ENCODE data around the gene ALX4.

The ALX4 gene

DNA sequence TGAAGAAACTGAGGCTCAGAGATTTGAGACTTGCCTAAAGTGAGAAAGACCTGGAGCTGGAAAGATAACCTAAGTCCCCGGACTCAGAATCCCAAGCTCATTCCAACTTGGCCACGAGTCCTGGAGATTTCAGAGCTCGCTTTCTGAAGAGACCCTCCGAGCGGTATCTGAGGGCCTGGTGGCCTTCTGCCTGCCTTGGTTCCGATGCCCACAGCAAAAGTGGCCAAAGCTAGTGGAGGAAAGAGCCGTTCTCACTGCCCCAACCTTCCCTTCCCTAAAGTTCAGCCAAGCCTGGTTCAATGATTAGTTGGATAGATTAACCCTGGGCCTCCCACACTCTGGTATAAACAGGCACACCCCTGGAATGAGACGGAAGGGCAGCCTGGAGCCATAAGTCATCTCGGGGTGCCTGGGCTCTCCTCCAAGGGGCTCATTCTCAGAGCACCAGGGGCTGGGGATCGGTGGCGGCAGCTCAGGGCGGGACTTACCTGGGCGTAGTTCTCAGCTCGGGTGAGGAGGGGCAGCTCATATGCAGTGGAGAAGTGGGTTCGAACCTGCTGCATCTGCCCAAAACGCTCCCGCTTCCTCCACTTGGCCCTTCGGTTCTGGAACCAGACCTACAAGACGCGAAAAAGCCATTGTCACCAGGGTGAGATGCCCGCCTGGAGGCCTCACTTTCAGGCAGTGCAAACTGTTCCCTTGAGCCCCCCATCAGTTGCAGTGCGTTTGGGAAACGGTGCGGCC, 42.8 kb downstream of the ALX4 start:
- no peak for DNase-seq

DNA sequence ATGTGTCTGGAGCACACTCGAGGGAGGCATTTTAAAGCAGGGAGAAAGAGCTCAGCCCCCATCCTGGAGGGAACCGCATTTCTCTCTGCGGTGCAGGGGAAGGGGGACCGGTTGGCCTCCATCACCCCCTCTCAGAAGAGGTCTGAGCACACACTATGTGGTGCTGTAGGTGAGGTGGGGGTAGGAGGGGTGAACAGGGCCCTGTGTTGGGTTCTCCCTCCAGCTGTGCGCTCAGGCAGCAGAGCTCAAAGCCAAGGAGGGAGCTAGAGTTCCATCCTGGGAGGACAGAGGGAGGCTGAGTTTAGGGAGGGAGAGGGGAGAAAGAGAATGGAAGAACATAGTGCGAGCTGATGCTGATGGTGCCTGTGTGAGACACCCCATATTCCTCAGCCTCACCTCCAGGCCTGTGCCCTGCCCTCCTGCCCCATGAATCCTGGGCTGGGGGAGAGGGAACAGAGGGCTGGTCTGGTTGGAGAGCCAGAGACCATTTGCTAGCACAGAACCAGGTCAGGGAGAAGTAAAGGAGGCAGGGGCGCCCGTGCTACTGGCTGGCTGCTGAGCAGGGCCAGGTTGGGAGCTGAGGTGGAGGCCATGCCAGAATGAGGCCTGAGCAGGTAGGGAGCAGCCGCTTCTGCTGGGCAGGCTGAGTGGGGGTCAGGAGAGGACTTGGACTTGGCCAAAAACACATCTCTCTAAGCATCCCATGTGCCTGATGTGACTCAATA, 43.7 kb downstream of the ALX4 start:
- no peak for DNase-seq

DNA sequence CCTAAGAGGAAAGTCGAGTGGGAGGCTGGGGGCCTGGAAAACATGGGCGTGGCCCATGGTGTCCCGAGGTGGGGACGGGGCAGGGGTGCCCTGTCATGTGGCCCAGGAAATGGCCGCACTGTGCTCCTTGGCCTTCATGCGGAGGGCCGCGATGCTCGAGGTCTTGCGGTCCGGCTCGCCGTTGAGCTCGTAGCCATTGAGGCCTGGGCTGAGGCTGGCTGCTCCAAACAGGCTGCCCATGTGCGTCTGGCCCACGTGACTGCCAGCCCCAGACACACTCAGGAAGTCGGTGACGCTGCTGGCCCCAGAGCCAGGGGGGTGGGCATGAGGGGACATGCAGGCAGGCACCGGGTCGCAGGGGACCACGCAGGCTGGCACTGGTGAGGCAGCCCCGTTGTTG, 45.2 kb downstream of the ALX4 start:
- DNase-seq, result no peak

DNA sequence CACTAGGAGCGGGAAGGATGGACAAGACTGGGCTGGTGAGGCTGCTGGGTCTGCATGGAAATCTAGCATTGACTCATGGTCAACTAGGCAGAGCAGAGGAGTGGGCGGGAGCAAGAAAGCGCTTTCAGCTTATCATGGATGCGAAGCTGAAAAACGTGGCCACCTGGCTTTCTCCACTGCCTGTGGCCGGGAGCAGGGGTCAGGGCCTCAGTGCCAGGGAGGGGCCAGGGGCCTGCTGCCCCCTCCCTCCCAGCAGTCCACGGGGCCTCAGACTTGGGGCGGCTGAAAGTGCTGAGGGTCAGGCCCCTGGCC, 45.5 kb downstream of the ALX4 start:
- no peak for DNase-seq

DNA sequence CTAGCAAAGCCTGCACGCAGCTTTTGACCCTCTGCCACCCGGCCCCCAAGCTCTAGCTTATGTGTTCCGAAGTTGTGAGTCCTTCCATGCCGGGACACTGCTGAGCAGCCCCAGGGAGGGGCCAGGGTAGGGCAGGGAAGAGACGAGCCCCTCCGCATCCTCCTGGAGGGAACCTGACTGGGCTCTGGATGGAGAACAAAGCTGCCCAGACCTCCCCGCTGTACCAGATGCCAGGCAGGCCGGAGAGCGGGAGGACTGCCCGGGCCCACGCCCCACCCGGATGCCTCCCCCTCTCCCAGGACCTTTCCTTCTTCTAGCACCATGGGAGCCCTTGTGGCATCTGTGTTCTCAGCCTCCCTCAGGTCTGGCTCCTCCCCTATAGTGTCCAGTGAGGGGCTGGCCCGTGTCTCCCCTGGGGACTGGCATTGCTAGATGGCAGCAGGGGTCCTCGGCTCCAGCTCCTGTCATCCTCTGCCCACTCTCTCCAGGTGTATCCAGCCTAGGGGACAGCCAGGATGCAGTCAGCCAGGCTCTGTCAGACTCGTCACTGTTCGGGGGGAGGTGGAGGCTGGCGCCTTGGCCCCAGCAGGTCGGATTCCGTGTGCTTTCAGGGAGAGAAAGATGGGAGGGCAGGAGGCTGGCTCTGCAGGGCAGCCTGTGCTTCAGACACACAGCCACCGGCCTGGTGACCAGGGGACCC, 46.1 kb downstream of the ALX4 start:
- DNase-seq, result no peak

DNA sequence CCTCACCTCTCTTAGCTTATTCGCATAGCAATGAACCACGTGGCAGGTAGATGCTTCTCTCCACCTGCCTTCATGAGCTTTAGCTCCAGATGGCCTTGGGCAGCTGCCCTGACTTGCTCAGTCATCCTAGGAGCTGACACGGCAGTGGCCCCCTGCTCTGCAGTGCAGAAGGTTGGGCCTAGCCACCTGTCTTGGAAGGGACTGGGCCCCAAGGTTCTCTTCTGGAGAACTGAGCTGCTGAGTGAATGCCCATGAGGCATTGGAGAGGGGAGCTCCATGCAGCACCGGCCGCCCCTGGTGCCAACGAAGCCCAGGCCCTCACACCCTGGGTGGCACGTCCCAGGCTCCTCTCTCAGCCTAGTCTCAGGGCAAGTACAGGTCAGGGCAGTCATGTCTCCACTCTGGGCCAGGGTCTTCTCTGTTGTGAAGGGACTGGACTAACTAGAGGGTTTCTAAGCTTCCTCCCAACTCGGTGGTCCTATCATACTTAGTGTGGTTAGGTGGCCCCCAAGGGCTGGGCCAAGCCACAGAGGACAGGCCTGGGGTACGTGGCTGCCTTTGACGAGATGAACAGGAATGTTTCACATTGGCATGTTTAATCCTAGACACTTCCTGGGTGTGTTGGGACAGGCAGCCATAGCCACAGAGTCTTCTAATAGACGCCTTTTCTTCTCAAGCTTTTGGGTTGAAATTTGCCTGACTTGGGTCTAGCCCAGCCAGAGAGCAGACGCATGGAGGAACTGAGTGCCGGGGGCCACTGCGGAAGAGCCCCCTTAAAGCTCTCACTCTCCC, 47.9 kb downstream of the ALX4 start:
- DNase-seq, result no peak

DNA sequence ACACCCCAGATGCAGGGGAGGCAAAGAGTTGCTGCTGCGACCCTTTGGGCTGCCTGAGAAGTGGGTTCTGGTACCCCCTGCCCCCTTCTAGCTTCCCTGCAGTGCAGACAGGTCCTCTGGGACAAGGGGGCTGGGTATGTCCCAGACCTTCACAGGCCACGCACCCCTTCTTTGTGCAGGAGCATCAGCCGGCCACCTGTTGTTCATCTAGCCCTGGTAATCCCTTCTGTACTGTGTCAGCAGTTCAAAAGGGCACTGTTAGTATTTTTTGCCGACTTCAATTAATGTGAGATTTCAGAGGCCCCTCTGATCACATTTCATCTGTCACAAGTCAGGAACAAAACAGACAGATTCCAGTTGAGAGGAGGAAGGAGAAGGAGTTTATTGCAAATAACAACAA, 49.9 kb downstream of the ALX4 start:
- DNase-seq, result no peak

DNA sequence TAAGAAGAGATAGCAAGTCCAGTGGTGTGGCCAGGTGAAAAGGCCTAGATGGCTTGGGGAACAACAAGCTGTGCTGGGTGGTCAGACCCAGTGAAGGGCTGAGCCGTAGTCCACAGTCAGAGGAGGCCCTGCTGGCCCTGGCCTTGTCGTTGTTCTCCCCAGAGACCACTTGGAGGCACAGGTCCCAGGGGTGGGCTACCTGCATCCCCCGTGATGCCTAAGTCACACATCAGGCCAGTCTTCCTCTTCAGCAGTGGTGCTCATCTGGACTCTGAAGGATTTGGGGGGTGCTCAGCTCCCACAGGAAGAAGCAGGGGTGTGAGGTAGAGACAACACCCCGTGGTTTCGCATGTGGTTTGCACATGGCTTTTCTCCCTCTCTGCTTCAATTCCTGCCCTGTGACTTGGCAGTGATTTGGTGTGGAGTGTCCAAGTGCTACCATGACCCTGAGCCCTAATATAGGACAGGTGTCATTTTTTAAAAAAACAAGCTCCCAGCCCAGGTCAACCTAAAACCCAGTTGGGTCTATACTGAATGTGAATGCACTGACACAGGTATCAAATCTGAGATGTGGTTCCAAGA, 51.0 kb downstream of the ALX4 start:
- DNase-seq, result no peak

DNA sequence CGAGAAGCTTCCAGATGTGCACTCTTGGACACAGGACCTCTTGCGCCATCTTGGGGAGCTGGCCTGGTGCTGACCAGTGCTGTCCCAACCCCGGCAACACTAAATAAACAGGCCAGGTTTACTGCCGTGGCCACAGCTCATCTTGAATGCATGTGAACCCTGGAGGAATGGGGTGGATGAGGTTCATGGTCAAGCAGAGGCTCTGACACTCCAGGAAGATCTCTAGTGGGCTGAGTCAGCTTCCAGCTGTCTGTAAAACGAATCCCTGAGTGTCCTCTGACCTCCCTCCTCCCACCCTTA, 51.8 kb downstream of the ALX4 start:
- no peak for DNase-seq

DNA sequence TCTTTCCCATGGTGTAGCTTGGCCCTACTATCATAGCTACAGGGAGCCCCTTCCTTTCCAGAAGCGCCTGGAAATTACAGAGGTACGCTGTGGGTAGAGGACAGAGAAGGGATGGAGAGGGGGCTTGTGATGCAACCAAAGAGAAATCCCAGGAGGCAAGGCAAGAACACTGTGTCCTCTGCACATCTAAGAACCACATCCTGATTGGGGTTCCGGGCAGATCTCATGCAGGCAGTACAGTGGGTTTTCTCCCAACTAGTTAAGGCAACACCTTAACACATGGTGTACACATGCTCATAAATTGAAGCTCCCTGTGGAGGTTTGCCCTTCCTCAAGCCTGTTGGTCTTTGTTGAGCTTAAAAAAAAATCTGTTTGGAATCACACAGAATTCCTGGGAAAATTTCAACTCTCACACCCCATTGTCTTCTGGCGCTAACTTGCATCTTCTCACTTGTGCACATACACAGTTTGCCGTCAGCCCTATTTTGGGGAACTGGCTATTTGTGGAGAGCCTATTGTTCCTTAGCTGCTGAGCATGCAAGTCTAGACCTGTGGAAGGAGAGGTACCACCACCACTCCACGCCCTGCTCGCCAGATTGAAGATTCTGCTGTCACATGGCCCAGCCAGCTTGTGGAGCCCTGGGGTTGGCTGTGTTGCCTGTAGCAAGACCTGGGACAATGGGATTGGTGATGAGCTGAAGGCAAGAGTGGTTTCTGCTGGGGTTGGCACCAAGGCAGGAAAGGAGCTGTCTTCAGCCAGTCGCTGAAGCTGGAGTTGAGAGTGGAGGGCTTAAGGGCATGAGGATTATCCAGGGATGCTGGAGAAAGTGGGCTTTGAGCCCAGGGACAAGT, 52.4 kb downstream of the ALX4 start:
- no peak for DNase-seq

DNA sequence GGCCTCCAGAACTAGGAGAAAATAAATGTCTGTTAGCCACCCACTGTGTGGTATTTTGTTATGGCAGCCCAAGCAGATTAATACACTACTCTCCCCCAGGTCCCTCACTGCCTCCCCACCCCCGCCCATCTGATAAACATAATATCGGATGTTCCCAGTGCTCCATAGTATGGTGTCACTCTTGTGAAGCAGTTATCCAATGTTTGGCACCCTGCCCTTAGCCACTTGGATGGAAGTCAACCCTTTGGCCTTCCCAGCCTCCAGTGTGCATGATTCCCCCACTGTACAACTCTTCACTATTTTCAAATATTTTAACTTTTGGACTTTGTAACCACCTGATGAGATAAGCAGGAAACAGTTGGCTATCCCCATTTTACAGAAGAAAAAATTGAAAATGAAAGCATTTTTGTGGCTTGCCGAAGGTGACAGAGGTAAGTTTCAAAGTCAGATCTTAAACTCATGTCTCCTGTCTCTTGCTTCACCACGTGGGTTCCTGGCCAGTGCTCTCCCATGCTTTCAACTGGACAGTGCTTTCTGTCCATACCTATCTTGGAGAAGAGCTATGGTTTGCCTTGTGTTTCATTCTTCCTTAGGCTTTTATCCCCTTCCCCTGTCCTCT, 53.2 kb downstream of the ALX4 start:
- DNase-seq, result no peak

DNA sequence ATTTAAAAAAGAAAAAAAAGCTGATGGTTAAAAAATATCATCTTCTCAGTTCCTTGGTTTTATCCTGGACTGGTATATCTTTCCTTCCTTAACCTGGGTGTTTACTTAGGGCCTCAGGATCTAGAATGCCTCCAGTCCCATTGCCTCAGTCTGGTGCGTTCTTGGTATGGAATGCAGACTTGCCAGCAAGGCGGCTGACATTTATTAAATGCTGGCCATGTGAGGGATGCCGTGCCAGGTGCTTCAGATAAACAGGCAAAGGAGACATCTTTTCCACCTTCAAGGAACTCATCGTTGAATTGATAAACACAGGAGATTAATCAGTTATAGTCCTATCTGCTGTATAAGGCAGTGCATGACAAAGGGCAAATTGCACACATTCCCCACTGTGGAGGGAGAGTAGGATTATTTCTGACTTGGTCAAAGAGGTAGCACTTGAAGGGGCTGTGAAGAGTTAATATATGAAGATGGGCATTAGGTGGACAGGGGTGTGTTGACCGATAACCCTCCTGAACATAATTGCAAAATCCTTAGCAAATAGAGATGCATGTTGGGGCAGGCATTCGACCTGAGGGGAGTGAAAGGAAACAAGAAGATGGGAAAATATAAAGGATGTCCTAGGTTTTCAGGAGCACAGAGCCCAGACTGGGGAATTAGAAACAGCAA, 54.4 kb downstream of the ALX4 start:
- no peak for DNase-seq

DNA sequence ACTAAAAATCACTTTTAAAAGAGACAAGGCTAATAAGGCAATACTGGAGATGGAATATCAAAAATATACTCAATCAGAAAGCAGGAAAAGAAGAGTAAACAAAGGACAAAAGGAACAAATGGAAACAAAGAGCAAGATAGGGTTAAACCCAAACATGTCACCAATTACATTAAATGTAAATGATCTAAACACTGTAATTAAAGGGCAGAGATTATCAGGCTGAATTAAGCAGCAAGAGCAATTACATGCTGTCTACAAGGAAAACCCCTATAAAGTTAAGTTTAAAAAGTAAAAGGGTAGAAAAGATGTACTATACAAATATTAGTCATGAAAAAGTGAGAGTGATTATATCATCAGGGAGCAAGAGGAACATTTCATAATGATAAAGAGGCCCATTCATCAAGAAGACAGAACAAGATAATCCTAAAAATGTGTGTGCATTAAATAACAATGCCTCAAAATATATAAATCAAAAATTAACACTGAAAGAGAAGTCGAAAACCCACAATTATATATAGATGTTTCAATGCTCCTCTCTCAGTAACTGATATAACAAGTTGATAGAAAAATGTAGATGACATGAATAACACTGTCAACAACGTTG, 56.8 kb downstream of the ALX4 start:
- no peak for DNase-seq

DNA sequence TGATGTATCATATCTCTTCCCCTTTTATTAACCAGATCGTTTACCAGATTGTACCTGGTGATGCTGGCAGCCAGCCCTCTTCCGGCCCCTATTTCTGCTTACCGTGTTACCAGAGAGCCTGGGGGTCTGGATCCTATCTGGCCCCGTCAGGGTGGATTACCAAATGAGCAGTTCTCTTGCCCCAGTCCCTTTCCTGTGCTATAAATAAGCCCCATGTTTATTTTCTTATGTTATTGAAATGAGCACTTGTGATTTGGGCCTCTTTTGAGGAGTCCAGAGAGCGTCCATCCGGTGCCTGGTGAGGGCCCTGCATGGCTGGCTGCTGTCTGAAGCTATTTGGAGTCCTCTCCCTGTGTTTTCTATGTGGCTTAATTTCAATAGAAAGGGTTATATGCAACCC, 59.5 kb downstream of the ALX4 start:
- no peak for DNase-seq

DNA sequence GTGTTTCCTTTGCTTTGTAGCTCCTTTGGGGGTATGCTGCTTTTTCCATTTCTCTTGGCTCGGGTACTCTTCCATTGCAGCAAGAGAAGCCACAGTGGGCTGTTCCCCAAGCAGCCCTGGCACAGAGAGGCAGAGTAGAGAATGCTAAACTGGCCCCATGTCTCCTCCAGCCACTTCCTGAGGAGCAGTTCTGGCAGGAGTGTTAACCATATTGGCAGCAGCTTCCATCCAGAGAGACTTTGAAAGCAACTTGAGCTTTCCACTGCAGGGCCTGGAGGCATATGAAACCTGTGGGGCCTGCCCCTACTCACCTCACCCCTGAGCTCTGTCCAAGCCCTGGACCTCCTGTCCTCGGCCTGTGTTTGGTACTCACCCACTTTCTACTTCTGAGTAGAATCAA, 61.8 kb downstream of the ALX4 start:
- no peak for DNase-seq

DNA sequence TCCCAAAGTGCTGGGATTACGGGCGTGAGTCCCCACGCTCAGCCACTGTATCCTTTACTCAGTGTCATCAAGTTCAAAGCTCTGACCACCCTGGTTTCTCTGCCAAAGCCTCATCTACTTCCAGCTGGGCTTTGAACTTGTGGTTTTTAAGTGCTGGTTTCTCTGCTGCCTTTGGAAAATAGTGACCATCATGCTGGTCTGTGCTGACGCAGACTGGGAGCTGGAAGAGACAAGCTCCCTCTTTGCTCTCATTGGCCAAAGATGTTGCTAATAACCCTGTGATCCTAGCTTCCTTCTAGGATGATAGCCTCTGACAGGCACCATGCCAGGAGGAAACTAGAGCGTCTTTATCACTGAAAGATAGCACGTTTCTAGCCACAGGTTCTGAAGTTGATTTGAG, 62.4 kb downstream of the ALX4 start:
- DNase-seq, result no peak

DNA sequence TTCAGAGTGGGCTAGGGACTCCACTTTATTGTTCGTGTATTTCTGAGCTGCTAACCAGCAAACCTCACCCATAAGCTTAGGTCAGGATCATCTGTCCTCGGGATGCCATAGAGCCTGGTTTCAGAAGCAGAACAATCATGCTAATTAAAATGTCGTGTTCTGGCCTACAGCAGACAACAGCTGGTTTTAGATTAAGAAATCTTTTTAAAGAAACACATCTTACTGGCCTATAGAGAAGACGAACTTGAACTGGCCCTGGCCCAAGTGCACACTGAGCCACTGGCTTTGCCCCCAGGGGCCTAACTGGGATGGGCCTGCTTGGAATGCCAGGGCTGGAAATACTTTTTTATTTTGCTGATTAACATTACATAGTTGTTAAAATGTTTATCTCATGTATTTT, 63.2 kb downstream of the ALX4 start:
- DNase-seq, result no peak

DNA sequence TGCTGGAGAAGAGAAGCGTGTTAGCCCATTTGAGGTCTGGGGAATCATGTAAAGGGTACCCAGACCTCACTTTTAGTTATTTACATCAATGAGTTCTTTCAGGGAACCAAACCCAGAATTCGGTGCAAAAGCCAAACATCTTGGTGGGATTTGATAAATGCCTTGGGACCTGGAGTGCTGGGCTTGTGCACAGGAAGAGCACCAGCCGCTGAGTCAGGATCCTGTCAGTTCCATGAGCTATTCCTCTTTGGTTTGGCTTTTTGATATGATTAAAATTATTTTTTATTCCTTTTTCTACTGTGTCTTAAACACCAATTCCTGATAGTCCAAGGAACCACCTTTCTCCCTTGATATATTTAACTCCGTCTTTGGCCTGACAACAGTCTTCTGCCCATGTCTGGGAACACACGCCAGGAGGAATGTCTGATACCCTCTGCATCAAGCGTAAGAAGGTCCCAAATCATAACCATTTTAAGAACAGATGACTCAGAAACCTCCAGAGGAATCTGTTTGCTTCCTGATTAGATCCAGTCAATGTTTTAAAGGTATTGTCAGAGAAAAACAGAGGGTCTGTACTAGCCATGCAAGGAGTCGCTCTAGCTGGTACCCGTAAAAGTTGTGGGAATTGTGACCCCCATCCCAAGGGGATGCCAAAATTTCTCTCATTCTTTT, 65.2 kb downstream of the ALX4 start:
- no peak for DNase-seq

DNA sequence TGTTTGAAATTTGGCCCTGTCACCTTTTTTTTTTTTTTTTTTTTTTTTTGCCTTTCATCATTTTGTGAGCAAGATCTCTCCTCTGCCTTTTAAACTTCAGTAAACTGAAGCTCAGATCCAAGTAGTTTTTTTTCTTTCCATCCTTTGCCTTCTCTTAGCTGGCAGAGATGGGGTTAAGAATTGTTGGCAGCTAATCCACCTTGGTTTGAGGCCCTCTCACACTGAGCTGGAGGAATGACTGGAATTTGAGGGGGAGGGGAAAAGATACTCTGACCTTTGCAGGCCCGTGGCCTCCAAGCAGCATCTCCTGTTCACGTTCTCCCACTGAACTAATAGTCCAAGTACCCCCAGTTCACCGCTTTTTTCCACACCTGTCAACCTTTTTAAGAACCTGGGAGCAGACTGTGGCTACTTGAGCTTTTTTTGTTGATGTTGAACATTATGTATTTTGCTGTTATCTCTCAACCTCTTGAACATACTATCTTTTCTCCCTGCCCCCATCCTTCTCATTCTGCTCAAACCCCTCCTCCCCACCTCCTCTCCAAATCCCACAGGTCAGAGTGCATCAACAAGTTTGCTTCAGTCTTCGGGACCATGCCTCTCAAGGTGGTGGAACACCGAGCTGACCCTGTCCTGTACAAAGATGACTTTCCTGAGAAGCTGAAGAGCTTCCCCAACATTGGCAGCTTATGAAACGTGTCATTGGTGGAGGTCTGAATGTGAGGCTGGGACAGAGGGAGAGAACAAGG, 66.2 kb downstream of the ALX4 start:
- DNase-seq, result no peak

DNA sequence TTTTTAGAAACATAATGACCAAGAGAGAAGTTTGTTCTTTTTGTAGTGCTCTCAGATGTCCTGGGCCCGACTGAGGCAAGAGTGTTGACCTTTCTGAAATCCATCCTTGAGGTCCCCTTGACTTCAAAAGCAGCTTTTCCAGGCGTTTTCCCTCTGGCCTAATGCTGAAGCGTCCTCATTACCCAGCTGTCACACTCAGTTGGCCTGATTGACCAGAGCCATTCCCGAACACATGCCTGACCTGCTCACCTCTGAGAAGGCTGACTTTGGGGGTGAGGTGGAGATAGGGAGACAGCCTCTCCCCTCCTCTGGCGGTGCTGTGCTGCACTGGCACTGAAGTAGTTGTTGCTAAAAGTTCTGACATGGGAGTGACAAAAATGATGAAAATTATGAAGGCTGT, 66.9 kb downstream of the ALX4 start:
- DNase-seq, result no peak
